GM19397 (cell line): ENCODE measurements around the gene JAZF1.
"Not testable (repeated sequence)": the region's sequence is repeated elsewhere in the genome, so short reads cannot be mapped to it uniquely, and the experiment has no call there.

Source experiments
- ATAC-seq: cut with Tn5 transposase; IDR thresholded peaks from one replicate; pipeline ENCODE4 v1.9.1; 2021; ENCODE audit warnings: mild to moderate bottlenecking, moderate library complexity; ENCODE audit not compliant: unreplicated experiment

The JAZF1 gene

GRCh38 chr7:27889800-27890199 is 290.8 kb downstream of the JAZF1 start:
- no peak for ATAC-seq

DNA sequence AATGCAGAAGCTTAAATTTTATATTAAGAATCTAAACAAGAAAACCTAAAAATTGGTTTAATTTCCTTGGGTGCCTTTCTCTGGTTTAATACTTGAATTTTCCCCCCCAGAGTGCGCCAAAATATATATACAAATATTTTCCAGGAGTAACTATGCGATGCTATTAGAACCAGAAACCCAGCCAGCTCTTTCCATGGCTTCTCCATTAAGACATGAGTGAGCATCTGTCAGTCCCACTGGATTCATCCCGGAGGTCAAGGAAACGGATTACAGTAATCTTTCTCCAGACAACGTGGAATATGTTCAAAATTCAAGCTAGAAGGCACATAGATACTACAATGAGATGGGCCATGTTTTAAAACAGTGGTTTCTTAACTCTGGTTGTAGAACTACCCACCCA is 291.9 kb downstream of the JAZF1 start:
- ATAC-seq = no peak

DNA sequence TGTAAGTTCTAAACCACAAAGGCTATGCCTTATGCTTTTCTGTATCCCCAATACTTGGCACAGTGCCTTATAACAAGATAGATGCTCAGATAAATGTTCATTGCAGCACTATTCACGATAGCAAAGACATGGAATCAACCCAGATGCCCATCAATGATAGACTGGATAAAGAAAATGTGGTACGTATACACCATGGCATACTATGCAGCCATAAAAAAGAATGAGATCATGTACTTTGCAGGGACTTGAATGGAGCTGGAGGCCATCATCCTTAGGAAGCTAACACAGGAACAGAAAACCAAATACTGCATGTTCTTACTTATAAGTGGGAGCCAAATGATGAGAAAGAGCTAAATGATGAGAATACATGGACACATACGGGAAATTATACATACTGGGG is 293.9 kb downstream of the JAZF1 start:
- ATAC-seq = not testable (repeated sequence)

- no peak for ATAC-seq
Measured at GRCh38 chr7:27885652-27886051, 294.9 kb downstream of the JAZF1 start.

GRCh38 chr7:27883696-27884095 is 296.9 kb downstream of the JAZF1 start:
- no peak for ATAC-seq

DNA sequence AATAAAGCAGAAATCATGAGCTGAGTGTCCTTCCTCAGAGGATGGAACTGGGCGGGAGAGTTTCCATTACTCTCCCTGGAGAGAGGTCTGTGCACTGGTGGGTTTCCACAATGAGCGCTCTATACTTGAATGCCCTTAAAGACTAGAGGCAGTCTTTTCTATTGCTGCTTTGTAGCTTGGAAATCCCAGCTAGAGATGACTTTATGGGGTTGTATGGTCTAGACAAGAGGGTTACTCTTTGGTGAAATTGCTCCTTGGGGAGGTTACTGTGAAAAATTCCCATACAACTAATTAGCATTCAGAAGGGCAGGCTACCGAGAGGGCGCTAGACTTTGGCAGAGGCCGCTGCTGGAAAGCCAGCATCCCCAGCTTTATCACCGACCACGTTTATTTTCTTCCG is 303.8 kb downstream of the JAZF1 start:
- no peak for ATAC-seq

DNA sequence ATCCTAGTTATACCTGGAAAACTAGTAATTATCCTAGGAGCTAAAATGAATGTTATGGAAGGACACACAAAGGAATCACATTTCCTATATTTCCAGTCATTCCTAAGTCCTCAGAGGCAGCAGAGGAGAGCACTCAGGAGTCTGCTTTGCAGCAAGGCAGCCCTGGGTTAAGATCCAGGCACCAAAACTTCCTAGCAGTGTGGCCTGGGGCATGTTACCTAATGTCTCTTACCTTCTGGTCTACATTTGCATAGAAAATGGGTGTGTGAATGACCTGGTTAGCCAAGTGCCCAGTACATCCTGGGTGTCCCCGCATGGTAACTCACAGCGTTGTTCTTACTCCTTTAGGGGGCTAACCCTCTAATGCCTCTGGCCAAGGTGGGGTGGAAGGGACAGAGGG is 304.8 kb downstream of the JAZF1 start:
- no peak for ATAC-seq

DNA sequence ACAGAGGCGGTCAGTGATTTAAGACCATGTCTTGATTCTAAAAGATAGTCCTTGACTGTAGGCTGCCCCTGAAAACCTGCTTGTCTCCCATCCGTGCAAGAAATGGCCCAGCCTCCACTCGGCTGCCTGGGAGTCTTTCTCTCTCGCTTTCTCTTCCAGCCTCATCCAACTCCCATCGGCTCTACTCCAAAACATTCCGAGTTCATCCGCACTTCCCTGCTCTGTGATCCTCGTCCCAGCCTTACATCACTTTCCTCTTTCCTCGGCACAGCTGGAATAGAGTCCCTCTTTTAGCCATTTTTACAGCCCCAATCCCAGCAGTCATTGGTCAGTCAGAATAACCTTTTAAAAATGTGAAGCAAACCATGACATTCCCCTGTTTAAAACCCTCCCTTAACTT is 305.5 kb downstream of the JAZF1 start:
- no peak for ATAC-seq

DNA sequence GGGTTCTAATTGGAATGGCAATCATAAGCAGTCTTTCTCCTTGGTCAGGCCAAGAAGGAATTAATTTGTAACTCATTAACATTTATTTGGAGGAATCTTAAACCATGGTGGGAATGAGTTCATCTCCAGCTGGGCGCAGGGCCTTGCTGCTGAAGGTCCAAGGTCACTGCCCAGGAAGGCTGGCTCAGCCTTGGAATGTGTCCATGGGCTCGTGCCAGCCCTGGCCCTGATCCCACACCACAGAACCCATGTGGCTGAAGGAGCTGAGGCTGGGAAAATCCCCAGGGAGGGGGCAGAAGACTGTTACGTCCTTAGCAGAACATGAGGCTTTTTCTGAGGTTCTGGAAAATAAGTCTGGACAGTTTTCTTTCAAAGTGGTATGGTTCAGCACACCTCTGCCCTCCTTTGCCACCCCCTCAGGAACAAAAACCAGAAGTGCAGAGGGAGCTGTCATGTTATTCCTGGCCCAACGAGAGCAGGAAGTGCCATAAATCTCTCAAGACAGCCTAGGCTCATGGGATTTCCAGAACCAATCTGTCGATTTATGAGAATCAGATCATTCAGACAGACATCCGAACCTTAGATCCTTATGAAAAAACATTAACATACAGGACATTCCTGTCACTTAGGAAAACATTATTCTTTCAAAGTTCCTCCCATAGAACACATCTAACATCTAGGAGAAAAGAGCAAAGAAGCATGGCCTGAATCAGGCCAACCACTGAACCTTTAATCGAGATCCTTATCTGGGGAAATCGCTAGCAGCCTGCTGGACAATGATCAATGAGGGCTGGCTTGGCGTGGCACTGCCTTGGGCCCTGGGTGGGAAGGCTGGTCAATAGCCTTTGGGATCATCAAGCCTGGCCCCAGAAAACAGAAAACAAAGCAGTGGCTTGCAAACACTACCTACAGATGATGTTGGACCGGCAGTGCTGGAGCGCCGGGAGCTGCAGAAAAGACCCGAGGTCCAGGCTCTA is 306.3 kb downstream of the JAZF1 start:
- no peak for ATAC-seq

DNA sequence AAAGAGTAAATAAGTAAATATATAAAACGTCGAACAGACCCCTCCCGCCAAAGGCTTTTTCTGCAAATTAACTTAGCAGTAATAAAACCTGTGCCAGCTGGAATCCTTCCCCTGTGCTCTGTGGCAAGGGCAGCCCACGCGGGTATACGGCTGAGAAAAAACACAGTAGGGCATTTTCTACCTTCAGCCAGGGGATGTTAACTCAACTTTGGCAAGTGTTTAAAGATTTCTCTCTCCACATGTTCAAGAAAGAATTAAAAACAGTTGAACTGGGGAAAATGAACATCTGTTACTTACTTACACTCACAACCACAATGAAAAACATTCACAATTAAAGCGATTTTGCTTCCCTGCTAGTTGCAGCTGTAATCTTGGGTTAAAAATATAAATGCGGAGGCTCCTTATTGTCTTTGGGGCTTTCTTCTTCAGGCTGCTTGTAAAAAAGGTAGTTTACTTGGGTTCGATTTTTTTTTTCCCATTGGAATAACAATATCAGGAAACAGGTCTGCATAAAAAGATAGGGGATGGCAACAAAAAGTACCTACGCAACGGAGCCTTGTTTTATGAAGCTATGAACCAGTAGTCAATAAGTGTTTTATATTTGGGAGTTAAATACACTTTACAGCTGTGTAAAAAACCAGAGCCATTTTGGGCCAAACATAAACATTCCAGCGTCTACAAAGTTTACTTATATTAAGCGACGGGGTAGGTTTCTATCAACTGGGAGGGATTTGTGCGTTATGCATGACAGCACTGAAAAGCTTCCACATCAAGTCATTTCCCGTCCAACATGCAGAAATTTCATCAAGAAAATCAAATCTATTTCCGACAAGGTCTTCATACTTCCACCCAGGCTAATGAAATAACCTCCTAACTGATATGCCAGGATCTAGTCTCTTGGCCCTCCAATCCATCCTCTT is 308.0 kb downstream of the JAZF1 start:
- ATAC-seq = no peak

DNA sequence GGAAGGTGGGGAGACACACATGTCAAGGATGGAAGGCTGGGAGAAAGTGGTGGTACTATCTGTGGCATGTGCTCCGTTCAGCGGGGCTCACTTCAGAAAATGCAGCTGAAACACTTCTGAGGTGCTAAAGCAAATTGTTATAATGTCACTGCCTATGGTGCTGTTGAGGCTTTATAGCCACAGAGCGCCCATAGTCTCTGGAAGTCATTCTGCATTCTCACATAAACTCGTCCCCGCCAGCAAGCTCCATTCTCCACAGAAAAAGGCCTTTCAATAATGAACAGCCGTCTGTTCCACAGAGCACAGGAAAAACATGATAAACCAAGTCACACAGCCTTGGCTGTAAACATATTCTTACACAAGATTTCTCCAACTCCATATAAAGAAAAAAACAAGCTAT is 308.7 kb downstream of the JAZF1 start:
- no peak for ATAC-seq

DNA sequence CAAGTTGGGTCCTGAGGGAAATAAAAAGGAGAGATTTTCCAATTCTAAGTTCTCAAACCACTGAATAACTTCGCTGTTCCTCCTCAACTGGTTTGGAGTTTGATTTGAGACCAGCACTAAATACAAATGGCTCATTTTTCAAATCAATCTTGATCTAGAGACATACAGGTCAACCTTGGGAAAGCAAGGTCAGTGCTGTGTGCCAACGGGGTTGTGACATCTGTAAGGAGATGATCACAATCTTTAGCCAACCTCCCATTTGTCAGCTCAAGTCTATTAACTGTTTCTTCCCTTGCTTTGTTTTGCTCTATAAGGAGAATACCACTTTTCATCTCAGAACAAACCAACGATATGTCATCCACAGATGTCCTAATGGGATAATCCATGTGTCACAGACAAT is 309.5 kb downstream of the JAZF1 start:
- ATAC-seq = no peak

DNA sequence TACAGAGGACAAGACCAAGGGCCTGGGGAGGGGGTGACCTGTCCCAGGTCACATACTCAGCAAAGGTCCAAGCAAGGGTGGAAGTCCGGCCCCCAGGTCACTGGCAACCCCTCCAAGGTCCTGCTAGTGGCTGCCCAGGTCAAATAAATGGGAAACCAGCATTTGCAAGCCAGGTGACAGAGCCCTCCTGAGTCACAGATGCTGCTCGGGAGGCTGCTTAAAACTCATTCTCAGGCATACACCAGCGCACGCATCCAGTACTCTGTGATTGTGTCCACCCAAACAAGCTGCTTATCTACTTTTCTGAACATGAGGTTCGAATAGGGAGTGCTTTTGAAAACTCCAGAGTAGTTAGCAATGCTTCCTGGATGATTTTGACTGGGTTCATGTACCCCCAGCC is 310.0 kb downstream of the JAZF1 start:
- ATAC-seq = no peak

- ATAC-seq = no peak
Measured at GRCh38 chr7:27869056-27869455, 311.5 kb downstream of the JAZF1 start.

GRCh38 chr7:27868131-27868550 is 312.5 kb downstream of the JAZF1 start:
- ATAC-seq = no peak

GRCh38 chr7:27866828-27867672 is 313.5 kb downstream of the JAZF1 start:
- no peak for ATAC-seq

- no peak for ATAC-seq
Measured at GRCh38 chr7:27866256-27866655, 314.3 kb downstream of the JAZF1 start.

GRCh38 chr7:27863880-27864279 is 316.7 kb downstream of the JAZF1 start:
- no peak for ATAC-seq

DNA sequence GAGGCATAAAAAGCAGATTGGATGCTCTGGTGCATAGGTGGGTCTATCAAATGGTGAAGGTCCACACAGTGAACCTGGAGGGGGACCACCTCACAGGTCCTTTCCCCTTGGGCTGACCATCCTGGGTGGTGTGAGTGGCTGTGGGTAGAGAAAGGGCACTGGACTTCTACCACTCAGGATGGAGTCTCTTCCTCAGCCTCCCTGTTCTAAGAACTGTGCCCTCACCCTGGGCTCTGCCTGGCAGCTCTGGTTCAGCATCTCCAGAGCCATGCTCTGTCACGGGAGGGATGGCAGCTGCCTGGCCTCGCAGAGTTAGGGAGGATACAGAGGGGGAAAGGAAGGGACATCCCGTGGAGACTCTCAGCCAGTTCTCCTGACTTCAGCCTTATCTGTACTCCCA is 318.8 kb downstream of the JAZF1 start:
- ATAC-seq = no peak

DNA sequence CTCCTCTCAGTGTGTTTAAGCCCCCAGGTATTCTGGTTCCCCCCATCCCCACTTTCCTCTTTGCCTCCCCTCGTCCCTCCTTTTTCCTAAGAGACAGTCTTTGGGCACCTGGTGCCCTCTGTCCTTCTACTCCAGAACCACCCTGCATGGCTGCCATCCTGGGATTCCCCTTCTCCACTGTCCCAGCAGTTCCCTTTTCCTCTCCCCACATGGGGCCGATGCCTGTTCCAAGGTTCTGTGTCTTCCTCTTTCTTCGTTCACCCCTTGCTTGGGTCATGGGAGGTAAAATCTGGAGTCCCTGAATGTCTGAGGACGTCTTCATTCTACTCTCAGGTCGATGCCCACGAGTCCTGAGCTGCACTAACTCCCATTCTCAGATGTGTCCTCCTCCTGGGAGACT is 319.8 kb downstream of the JAZF1 start:
- no peak for ATAC-seq
